ENCODE results near the gene CCL13.

Gene CCL13

DNA sequence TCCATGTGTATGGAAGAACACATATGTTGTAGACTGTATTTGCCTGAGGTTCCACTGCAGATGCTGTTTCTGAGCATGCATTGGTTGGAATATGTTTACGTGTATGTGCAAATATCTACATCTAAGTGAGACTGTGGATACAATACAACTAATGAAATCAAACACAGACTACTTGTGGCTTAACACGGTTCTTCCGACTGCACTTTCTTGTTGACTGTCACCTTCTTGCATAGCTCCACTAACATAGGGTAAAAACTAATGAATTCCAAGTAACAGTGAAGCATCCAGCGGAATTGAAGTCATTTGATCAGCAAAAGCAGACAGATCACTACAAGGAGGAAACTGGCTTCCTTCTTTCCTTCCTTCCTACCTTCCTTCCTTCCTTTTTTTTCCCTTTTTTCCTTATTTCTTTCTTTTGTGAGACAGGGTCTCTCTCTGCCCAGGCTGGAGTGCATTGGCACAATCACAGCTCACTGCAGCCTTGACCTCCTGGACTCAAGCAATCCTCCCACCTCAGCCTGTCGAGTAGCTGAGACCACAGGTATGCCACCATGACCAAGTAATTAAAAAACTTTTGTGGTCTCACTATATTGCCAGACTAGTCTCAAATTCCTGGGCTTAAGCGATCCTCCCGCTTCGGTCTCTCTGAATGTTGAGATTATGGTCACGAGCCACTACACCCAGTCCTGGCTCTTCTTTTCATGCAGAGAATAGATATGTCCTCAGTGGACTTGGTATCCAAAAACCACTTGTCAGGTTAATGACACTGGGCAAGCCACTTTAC, 28.7 kb downstream of the CCL13 start:
- DNase-seq (ENCODE audit: low read depth in 2 of 2) = no peak

DNA sequence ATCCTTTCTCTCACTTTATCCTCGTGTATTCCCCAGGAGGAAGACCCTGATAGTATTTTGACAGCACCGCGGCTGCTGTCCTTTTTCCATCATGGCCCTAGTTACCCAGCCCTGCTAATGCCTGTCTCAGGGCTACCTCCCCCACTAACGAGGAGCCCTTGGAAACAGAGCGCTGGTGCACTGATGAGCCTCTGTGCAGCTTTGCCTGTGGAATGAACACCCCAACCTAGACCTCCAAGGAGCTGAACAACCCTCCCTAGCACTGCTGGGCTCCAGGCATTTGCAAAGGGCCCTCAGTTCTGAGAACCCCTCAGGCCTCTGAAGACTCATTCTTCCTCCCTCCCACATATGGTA, 30.0 kb downstream of the CCL13 start:
- no peak for DNase-seq (ENCODE audit: low read depth in 2 of 2)

DNA sequence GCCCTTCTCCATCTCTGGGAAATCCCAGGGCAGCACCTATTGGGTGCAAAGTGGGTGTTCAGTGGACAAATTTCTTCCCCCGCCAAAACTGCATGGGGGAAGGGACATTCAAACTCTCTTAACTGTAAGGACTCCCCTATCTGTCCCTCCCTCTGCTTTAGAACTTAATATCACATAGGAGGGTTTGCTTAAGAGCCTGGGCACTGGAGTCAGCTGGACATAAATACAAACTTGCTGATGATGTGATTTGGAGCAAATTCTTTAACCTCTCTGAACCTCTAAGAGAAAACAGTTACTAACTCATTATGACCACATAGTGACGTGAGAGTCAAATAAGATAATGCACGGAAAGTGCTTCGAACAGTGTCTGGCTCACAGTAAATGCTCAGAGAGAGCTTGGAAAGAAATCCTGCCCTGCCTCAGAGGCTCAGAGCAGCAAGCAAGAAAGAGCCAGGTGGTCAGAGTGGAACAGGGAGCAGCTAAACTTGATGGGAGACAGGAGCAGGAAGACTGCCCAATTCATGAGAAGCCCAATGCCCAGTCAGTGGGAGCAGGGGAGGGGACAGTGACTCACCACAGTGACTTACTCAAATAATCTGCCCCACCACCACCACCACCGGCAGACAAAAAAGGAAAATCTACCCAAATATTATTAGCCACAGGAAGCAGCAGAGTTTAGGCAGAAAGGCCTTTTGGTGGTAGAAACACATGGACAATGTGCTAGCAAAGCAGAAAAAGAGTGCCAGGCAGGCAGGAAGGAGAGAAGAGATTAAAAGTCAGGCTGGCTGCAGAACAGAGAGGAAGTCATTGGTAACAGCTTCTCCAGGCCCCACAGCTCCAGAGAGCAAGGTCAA, 30.6 kb downstream of the CCL13 start:
- no peak for DNase-seq (ENCODE audit: low read depth in 2 of 2)

DNA sequence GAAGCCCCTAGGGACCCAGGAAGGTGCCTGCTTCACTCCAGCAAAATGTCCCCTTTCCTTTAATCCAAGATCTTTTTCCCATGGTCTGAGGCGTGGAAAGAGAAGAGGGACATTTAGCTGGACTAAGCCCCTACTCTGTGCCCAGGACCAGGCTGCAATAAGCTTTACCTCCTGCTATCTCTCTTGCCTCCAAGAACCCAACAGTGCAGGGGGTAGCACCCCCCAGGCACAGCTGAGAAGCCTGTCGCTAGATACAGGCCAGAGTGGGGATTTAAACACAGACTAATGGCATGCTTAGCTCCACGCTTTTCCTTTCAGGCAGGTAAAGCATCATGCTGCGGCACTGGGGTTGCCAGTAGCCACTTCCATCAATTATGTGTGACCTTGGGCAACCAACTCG, 31.3 kb downstream of the CCL13 start:
- DNase-seq (ENCODE audit: low read depth in 2 of 2) = no peak

DNA sequence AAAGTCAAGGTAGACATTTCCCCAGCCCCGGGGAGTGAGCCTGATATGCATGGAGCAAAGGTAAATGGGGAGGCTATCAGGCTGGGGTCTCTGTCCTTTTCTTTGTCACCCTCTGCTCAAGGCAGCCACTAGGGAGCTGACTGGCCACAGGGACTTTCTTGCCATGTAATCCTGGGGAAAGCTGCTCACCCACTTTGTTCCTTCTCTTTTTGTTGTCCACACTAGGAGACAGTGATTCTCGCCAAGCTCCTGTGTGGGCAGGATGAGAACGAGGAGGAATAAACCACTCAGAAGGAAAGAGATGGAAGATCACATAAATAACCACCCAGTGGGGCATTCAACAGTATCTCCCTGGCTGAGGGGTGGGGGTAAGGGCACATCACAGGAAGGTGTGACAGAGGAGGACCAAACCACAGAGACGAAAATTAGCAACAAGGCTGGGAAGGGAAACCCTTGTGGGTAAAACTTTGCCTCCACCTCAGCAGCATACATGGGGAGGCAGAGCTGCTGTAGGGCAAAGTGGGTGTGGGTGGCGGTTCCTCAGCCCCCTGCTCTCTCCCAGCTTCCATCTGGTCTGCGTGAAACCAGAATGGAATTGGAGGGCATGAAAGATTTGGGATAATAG, 33.0 kb downstream of the CCL13 start:
- no peak for DNase-seq (ENCODE audit: low read depth in 2 of 2)

DNA sequence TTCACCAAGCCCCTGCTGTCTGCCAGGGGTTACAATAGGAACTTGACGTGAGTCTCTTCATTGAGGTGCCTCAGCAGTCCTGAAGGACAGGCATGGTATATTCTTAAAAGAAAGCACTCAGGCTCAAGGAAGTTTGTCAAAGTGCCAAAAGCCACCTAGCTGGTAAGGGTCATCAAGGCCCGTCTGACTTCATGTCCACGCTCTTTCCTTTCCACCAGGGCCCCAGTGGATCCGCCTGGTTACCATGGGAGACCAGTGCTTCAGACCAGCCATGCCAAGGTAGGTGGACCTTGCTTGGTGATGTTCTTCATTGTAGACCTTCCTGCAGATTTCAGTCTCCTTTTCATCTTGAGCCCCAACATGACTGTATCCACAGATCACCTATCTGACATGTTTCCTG, 34.4 kb downstream of the CCL13 start:
- no peak for DNase-seq (ENCODE audit: low read depth in 2 of 2)

DNA sequence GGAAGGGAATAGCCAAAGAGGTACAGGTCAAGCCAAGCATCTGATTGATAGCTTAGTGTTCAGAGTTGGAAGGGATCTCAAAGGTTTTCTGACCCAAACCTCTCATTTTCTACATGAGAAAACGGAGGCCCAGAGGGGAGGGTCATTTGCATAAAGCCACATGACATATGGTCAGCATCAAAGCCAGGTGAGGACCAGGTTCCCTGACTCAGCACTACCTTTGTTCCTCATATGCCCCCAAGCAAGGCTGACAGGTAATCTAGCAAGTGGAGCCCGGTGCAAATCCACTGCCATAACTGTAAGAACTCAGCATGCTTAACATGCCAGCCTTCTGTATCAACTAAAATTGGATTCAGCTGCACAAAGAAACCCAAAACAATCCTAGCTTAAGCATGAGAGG, 35.0 kb downstream of the CCL13 start:
- no peak for DNase-seq (ENCODE audit: low read depth in 2 of 2)

DNA sequence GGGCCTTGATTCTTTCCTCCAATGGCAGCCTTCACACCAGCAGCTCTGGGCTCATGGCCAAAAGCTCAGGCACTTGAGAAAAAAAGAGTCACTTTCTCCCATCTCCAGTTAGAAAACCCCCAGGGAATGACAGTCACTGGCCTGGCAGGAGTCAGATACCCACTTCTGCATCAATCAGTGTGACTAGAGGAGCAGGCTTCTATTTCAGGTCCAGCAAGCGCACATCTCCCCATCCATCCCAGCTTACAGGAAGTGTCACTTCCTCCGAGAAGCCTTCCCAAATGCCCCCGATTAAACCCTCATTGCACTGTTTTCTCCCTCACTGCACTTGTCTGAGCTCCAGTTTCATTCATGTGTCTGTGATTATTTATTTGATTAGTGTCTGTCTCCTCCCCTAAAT, 37.1 kb downstream of the CCL13 start:
- no peak for DNase-seq (ENCODE audit: low read depth in 2 of 2)

DNA sequence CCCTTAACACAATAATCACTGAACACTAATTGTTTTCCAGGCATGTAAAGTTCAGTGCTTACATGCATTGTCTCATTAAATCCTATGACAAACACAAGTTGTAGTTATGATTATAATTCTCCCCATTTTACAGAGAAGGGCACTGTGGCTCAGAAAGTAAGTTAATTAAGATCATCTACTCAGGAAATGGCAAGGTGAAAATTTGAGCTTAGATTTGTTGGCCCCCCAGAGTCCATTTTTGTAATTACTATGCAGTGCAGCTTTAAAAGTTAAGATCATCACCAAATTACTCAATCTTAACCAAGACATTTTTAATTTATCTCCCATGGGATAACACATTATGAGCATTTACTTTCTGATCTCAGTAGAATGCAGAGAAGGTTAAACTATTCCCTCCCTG, 41.0 kb downstream of the CCL13 start:
- no peak for DNase-seq (ENCODE audit: low read depth in 2 of 2)

DNA sequence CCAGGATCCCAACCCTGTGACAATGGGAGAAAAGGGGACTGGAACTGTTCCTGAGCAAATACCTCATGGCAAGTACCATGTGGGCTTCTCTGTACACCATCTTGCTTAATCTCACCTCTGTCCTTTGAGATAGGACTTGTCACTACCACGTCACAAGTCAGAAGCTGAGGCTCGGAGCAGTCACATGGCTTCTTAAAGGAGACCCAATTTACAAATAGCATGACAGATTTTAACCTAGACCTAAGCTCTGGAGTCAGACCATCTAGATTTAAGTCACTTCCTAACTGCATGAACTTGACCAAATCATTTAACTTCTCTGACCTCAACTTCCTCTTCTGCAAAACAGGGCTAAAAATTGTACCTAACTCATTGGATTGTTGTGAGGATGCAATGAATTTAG, 42.7 kb downstream of the CCL13 start:
- DNase-seq (ENCODE audit: low read depth in 2 of 2) = no peak

DNA sequence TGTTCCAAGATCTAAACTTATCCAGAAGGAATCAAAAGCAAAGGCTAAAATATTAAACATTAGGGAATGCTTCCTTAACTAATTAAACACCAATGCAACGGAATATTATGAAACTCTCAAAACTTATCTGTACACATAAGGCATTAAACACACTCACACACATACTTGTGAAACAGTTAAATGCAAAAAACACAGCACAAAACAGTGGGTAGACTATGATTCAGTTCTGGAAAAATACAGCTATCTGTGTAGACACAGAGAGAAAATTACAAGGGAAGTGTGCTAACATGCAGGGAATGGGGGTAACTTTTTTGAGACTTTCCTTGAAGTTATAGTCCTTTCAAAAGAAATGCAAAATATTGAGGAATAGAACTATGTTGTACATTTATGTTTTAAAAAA, 43.4 kb downstream of the CCL13 start:
- DNase-seq (ENCODE audit: low read depth in 2 of 2) = no peak

DNA sequence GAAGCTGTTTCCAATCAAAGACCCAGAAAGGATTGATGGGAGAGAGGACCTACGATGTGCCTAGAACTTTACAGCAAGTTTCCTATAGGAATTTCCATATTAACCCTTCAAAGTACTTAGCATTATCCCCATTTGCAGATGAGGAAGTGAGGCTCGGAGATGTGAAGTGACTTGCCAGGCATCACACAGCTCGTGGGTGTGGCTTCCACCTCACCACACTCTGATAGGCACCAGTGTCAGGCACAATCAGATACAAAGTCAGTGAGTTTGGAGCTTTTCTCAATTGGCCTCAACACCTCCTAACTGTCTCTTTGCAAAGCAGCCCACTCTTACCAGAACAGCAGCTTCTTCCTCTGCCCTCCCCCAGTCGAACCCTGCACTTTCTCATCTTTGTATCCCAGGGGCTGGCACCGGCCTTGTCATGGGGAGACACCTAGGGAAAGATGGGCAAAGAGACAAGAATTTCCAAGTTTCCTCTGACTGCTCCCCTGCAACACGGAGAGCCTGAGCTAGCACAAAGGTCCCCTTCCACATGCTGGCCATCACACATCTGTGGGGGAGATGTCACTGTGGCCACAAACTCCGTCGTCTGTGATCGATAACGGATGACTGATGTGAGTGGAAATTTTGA, 44.1 kb downstream of the CCL13 start:
- DNase-seq (ENCODE audit: low read depth in 2 of 2) = no peak

DNA sequence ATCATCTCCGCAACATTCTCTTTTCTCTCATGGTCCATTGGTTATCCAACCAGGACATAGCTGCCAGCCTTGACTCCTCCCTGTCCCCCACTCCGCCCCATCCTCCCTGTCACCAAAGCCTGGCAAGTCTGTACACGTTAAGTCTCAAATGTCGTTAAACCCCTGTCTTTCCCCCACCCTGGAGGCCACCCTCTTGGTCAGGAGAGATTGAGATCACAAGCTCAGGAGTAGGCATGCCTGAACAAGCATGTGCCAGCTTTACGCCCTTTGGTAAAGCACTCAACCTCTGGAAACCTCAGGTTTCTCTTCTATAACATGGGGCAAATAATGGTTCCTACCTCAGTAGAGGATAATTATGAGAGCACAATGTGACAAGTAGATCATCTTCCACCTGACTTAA, 44.9 kb downstream of the CCL13 start:
- DNase-seq (ENCODE audit: low read depth in 2 of 2) = no peak

DNA sequence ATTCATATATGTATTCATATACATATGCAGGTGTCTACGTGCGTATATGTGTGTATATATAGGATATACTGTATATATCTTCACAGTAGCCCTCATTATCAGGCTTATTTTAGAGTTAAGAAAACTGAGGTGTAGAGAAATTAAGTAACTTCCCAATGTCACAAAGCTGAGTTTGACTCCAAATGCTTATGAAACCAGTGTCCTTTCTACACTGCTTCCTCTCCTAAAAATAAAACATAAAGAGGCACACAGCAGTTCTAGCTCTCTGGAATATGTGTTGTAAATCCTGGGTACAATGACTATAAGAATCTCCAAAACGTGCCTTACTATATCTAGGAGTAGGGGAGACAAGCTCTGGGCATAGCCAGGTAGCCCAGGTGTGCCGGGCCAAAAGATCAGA, 46.7 kb downstream of the CCL13 start:
- DNase-seq (ENCODE audit: low read depth in 2 of 2) = no peak

DNA sequence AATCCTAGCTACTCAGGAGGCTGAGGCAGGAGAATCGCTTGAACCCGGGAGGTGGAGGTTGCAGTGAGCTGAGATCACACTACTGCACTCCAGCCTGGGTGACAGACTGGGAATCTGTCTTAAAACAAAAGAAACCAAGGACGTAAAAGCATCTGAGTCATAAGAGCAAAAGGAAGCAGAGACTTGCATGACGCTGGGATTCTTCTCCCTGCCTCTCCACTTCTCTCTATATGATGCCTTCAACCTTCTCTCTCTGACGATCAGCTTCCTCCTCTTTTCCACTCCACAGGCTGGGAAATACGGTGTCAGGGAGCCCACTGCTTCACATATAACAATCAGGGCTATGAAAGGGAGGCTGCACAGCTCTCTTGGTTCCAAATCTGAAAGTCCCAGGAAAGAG, 49.9 kb downstream of the CCL13 start:
- no peak for DNase-seq (ENCODE audit: low read depth in 2 of 2)
